GM21529 (cell line): ENCODE measurements around the gene NCAM1.

Experiments used
- ATAC-seq: cut with Tn5 transposase; IDR thresholded peaks from one replicate; pipeline ENCODE4 v1.9.1; 2021; ENCODE audit not compliant: unreplicated experiment

Gene NCAM1

GRCh38 chr11:113272927-113273615 lies 311.9 kb downstream of the NCAM1 start:
- ATAC-seq = no peak

GRCh38 chr11:113273720-113274119 lies 312.5 kb downstream of the NCAM1 start:
- no peak for ATAC-seq

- ATAC-seq = no peak
Observed at GRCh38 chr11:113274713-113275582, 313.7 kb downstream of the NCAM1 start.

- no peak for ATAC-seq
Observed at GRCh38 chr11:113275602-113276001, 314.4 kb downstream of the NCAM1 start.

GRCh38 chr11:113276466-113276865 lies 315.2 kb downstream of the NCAM1 start:
- no peak for ATAC-seq

GRCh38 chr11:113277907-113278306 lies 316.7 kb downstream of the NCAM1 start:
- no peak for ATAC-seq

- no peak for ATAC-seq
Observed at GRCh38 chr11:113278481-113278880, 317.3 kb downstream of the NCAM1 start.

- no peak for ATAC-seq
Observed at GRCh38 chr11:113278925-113279324, 317.7 kb downstream of the NCAM1 start.

- no peak for ATAC-seq
Observed at GRCh38 chr11:113279591-113279990, 318.4 kb downstream of the NCAM1 start.

- no peak for ATAC-seq
Observed at GRCh38 chr11:113281052-113281725, 320.0 kb downstream of the NCAM1 start.

- ATAC-seq = no peak
Observed at GRCh38 chr11:113282898-113283437, 321.7 kb downstream of the NCAM1 start.

- ATAC-seq = no peak
Observed at GRCh38 chr11:113283881-113284280, 322.7 kb downstream of the NCAM1 start.

- no peak for ATAC-seq
Observed at GRCh38 chr11:113286009-113286408, 324.8 kb downstream of the NCAM1 start.

GRCh38 chr11:113286509-113287497 lies 325.6 kb downstream of the NCAM1 start:
- ATAC-seq = no peak

- ATAC-seq = no peak
Observed at GRCh38 chr11:113287801-113288200, 326.6 kb downstream of the NCAM1 start.

GRCh38 chr11:113288286-113288863 lies 327.2 kb downstream of the NCAM1 start:
- no peak for ATAC-seq

GRCh38 chr11:113289431-113290187 lies 328.4 kb downstream of the NCAM1 start:
- ATAC-seq = peak; percentile 92

- ATAC-seq = no peak
Observed at GRCh38 chr11:113293936-113294335, 332.7 kb downstream of the NCAM1 start.

GRCh38 chr11:113295993-113296392 lies 334.8 kb downstream of the NCAM1 start:
- ATAC-seq = no peak
